ENCODE results near the gene PARP11.

DNA sequence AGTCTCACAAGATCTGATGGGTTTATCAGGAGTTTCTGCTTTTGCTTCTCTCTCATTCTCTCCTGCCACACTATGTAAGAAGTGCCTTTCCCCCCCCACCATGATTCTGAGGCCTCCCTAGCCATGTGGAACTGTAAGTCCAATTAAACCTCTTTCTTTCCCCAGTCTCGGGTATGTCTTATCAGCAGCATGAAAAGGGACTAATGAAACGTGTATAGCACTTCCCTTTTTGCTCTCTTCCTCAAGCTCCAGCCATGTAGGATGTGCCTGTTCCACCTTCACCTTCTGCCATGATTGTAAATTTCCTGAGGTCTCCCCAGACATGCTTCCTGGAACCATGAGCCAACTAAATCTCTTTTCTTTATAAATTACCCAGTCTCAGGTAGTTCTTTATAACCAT, 113.3 kb downstream of the PARP11 start:
- TF ChIP-seq, protein P1, sequence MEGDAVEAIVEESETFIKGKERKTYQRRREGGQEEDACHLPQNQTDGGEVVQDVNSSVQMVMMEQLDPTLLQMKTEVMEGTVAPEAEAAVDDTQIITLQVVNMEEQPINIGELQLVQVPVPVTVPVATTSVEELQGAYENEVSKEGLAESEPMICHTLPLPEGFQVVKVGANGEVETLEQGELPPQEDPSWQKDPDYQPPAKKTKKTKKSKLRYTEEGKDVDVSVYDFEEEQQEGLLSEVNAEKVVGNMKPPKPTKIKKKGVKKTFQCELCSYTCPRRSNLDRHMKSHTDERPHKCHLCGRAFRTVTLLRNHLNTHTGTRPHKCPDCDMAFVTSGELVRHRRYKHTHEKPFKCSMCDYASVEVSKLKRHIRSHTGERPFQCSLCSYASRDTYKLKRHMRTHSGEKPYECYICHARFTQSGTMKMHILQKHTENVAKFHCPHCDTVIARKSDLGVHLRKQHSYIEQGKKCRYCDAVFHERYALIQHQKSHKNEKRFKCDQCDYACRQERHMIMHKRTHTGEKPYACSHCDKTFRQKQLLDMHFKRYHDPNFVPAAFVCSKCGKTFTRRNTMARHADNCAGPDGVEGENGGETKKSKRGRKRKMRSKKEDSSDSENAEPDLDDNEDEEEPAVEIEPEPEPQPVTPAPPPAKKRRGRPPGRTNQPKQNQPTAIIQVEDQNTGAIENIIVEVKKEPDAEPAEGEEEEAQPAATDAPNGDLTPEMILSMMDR (IDR thresholded peaks at IDR 0.05; ENCODE audit: low read depth, low read length, missing input control): no peak
- TF ChIP-seq TAF1 (conservative IDR thresholded peaks at IDR 0.05) (no peak), JUND (IDR thresholded peaks at IDR 0.05) (no peak), EGR1 (IDR thresholded peaks at IDR 0.05; ENCODE audit: low read depth in 2 of 2) (no peak), HNF4G (IDR thresholded peaks at IDR 0.05) (no peak), RAD21 (IDR thresholded peaks at IDR 0.05) (no peak), HNF4A (conservative IDR thresholded peaks at IDR 0.05) (no peak), YY1 (IDR thresholded peaks at IDR 0.05) (no peak)
- TF ChIP-seq, protein P2, sequence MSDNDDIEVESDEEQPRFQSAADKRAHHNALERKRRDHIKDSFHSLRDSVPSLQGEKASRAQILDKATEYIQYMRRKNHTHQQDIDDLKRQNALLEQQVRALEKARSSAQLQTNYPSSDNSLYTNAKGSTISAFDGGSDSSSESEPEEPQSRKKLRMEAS (IDR thresholded peaks at IDR 0.05): no peak
- TF ChIP-seq, protein P3, sequence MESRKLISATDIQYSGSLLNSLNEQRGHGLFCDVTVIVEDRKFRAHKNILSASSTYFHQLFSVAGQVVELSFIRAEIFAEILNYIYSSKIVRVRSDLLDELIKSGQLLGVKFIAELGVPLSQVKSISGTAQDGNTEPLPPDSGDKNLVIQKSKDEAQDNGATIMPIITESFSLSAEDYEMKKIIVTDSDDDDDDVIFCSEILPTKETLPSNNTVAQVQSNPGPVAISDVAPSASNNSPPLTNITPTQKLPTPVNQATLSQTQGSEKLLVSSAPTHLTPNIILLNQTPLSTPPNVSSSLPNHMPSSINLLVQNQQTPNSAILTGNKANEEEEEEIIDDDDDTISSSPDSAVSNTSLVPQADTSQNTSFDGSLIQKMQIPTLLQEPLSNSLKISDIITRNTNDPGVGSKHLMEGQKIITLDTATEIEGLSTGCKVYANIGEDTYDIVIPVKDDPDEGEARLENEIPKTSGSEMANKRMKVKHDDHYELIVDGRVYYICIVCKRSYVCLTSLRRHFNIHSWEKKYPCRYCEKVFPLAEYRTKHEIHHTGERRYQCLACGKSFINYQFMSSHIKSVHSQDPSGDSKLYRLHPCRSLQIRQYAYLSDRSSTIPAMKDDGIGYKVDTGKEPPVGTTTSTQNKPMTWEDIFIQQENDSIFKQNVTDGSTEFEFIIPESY (IDR thresholded peaks at IDR 0.05): no peak
- TF ChIP-seq, protein P4, sequence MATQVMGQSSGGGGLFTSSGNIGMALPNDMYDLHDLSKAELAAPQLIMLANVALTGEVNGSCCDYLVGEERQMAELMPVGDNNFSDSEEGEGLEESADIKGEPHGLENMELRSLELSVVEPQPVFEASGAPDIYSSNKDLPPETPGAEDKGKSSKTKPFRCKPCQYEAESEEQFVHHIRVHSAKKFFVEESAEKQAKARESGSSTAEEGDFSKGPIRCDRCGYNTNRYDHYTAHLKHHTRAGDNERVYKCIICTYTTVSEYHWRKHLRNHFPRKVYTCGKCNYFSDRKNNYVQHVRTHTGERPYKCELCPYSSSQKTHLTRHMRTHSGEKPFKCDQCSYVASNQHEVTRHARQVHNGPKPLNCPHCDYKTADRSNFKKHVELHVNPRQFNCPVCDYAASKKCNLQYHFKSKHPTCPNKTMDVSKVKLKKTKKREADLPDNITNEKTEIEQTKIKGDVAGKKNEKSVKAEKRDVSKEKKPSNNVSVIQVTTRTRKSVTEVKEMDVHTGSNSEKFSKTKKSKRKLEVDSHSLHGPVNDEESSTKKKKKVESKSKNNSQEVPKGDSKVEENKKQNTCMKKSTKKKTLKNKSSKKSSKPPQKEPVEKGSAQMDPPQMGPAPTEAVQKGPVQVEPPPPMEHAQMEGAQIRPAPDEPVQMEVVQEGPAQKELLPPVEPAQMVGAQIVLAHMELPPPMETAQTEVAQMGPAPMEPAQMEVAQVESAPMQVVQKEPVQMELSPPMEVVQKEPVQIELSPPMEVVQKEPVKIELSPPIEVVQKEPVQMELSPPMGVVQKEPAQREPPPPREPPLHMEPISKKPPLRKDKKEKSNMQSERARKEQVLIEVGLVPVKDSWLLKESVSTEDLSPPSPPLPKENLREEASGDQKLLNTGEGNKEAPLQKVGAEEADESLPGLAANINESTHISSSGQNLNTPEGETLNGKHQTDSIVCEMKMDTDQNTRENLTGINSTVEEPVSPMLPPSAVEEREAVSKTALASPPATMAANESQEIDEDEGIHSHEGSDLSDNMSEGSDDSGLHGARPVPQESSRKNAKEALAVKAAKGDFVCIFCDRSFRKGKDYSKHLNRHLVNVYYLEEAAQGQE (IDR thresholded peaks at IDR 0.05): no peak

Measured in liver (tissue), 3 donors.